NCI-H2227 (cell line): Measurements from ENCODE around the gene EZH2.

Experiments used
- DNase-seq: peaks from one replicate; lab custom pipeline; 2025; ENCODE audit not compliant: unreplicated experiment; lab: John Stamatoyannopoulos, UW

EZH2 gene

GRCh38 chr7:148856891-148857290 is 27.2 kb downstream of the EZH2 start:
- DNase-seq, result no peak

- DNase-seq, result no peak
Observed at GRCh38 chr7:148856578-148856881, 27.6 kb downstream of the EZH2 start.

GRCh38 chr7:148854983-148855382 is 29.1 kb downstream of the EZH2 start:
- DNase-seq, result no peak

GRCh38 chr7:148852272-148852671 is 31.8 kb downstream of the EZH2 start:
- DNase-seq, result no peak

- peak; percentile 9 for DNase-seq
Observed at GRCh38 chr7:148850564-148850963, 33.5 kb downstream of the EZH2 start.

GRCh38 chr7:148849393-148850098 is 34.5 kb downstream of the EZH2 start:
- DNase-seq, result no peak

GRCh38 chr7:148847815-148848734 is 36.0 kb downstream of the EZH2 start:
- DNase-seq, result no peak

- DNase-seq, result no peak
Observed at GRCh38 chr7:148838905-148839304, 45.2 kb downstream of the EZH2 start.

- DNase-seq, result no peak
Observed at GRCh38 chr7:148835854-148836253, 48.2 kb downstream of the EZH2 start.

- no peak for DNase-seq
Observed at GRCh38 chr7:148834605-148835004, 49.5 kb downstream of the EZH2 start.

- DNase-seq, result no peak
Observed at GRCh38 chr7:148831782-148832181, 52.3 kb downstream of the EZH2 start.

- DNase-seq, result no peak
Observed at GRCh38 chr7:148830897-148831692, 53.0 kb downstream of the EZH2 start.

GRCh38 chr7:148828965-148829364 is 55.1 kb downstream of the EZH2 start:
- no peak for DNase-seq

GRCh38 chr7:148825338-148825737 is 58.8 kb downstream of the EZH2 start:
- DNase-seq, result no peak

GRCh38 chr7:148824864-148825263 is 59.2 kb downstream of the EZH2 start:
- no peak for DNase-seq

GRCh38 chr7:148821422-148821821 is 62.7 kb downstream of the EZH2 start:
- DNase-seq, result no peak

- no peak for DNase-seq
Observed at GRCh38 chr7:148819697-148820360, 64.3 kb downstream of the EZH2 start.

- no peak for DNase-seq
Observed at GRCh38 chr7:148815612-148816011, 68.5 kb downstream of the EZH2 start.

GRCh38 chr7:148814922-148815559 is 69.0 kb downstream of the EZH2 start:
- DNase-seq, result no peak

GRCh38 chr7:148813890-148814289 is 70.2 kb downstream of the EZH2 start:
- DNase-seq, result no peak

GRCh38 chr7:148811892-148812291 is 72.2 kb downstream of the EZH2 start:
- no peak for DNase-seq
